Kidney epithelial cell (primary cell): Measurements from ENCODE around the gene ABCC1. TPM values are rescaled to one million over a fixed set of nuclear protein-coding genes. Genes with fewer than 3 reads are reported as not detected.

Experiments
- DNase-seq: peaks from one replicate; pipeline ENCODE4 v3.0.0-alpha.2; 2010; ENCODE audit warnings: low read depth
- H3K27me3 ChIP-seq: 2 replicates; pipeline ENCODE4 v1.6.0; 2011; ENCODE audit warnings: low read length; ENCODE audit not compliant: control insufficient read depth, insufficient read depth
- H3K36me3 ChIP-seq: 2 replicates; pipeline ENCODE4 v1.5.1; 2011; ENCODE audit warnings: low read length; ENCODE audit not compliant: control insufficient read depth, insufficient read depth
- H3K4me3 ChIP-seq: 2 replicates; pipeline ENCODE4 v1.5.1; 2011; ENCODE audit warnings: low read depth, mild to moderate bottlenecking, control low read depth, low read length
- total RNA-seq: library from RNA; depleted of rRNA; stranded (reverse); fragments of >200 nt; gene quantifications from 2 replicates; pipeline ENCODE4 v1.2.3, GENCODE V29; 2015
- TF ChIP-seq, protein P1 (sequence below): IDR thresholded peaks from 2 replicates; pipeline ENCODE4 v1.5.1; 2011; ENCODE audit warnings: mild to moderate bottlenecking, moderate library complexity, low read length, control low read depth, inconsistent platforms; ENCODE audit not compliant: insufficient read depth, poor library complexity, severe bottlenecking

The ABCC1 gene
- total RNA-seq, 1 donor from 2014 or later: 24.9 TPM

DNA sequence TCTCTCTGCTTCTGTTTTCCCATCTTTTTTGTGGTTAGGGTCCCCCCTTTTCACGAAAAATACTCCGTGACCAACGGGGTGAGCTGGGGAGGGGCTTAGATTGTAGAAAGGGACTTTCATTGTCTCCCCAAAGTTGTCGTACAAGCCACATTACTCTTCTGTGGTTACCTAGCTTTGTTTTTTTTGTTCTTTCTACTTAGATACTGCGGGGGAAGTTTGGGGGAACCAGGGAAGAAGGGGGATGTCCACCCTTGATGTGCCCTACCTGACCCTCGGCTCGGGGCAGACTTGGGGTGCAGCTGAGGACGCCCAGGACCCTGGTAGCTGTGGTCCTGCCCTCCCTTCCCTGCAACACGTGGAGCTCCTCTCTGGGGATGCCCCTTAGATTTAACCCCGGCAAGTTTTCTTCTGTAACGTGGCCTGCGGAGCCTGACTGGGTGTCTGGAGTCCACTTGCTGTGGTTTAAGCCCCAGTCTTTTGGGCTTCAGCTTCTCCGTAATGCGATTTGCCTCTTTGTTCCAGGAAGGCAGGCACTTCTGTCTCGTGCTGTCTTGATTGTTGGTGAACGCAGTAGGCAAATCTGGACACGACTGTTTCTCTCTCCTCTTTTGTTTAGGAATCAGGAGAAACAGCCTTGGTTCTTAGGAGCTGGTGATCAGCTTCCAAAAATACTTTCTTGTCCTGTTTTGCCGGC lies 892 bp downstream of the ABCC1 start:
- no peak for DNase-seq
- Histone ChIP-seq H3K4me3 (peak overlapping the region; percentile 92), H3K27me3 (no peaks in the 10 kb centered on the region), H3K36me3 (no peaks in the 10 kb centered on the region)
- TF ChIP-seq, protein P1, sequence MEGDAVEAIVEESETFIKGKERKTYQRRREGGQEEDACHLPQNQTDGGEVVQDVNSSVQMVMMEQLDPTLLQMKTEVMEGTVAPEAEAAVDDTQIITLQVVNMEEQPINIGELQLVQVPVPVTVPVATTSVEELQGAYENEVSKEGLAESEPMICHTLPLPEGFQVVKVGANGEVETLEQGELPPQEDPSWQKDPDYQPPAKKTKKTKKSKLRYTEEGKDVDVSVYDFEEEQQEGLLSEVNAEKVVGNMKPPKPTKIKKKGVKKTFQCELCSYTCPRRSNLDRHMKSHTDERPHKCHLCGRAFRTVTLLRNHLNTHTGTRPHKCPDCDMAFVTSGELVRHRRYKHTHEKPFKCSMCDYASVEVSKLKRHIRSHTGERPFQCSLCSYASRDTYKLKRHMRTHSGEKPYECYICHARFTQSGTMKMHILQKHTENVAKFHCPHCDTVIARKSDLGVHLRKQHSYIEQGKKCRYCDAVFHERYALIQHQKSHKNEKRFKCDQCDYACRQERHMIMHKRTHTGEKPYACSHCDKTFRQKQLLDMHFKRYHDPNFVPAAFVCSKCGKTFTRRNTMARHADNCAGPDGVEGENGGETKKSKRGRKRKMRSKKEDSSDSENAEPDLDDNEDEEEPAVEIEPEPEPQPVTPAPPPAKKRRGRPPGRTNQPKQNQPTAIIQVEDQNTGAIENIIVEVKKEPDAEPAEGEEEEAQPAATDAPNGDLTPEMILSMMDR: no peak

DNA sequence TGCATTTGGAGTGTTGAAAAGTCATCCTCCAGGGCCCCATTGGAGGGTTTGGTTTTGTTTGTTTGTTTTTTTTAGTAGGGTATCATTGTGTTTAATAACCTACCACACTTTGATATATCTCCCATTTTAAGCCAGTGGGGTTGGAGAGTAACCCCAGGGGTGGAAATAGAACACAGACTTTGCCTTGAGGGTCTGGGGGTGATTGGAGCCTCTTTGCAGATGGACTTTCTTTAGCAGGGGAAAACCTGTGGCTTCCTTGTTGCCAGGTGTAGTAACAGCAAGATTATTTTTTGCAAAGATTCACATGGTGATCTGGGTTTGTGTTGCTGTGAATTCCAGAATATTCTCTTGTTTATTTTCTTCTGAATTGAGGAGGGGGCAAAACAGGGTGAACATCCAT lies 1.5 kb downstream of the ABCC1 start:
- DNase-seq: no peak
- Histone ChIP-seq H3K4me3 (peak overlapping the region; percentile 92), H3K36me3 (no peaks in the 10 kb centered on the region), H3K27me3 (no peaks in the 10 kb centered on the region)
- TF ChIP-seq, protein P1: no peak

DNA sequence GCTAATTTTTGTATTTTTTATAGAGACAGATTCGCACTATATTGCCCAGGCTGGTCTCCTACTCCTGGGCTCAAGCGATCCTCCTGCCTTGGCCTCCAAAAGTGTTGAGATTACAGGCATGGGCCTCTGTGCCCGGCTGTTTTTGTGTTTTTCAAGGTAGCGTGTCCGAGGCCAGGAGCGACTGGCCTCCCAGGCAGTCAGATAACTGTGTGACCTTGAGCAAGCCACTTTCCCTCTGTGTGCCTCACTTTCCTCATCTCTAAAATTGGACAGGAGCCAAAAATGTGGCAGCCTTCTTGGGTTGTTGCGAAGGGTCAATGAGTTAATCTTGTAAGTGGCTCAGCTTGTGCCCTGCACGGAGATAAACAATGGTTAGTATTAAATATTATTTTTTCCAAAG lies 2.4 kb downstream of the ABCC1 start:
- H3K36me3 ChIP-seq: no peaks in the 10 kb centered on the region
- no peaks in the 10 kb centered on the region for H3K27me3 ChIP-seq
- no peak for DNase-seq
- H3K4me3 ChIP-seq: no peak overlapping the region
- TF ChIP-seq, protein P1: no peak

DNA sequence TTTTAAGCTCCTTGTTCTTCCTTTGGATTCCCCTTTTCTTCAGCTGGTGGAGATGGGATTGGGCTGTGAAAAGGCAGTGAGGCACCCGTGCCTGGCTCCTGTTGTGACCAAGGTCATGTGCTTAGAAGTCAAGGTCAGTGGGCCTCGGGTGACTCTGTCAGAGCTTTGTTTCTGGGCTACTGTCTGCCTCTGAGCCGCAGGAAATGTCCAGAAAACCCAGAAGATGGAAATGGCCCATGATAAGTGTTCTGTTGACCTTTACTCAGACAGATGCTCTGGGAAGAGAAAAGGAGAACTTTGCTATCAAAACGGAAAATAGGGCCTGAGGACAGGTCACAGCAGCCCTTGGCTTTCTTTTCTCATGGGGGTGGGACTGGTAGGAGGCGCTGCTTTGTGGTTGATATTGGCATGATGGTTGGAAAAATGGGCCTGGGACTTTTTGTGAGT lies 2.9 kb downstream of the ABCC1 start:
- Histone ChIP-seq H3K4me3 (no peak overlapping the region), H3K36me3 (no peaks in the 10 kb centered on the region), H3K27me3 (no peaks in the 10 kb centered on the region)
- no peak for DNase-seq
- TF ChIP-seq, protein P1: no peak

DNA sequence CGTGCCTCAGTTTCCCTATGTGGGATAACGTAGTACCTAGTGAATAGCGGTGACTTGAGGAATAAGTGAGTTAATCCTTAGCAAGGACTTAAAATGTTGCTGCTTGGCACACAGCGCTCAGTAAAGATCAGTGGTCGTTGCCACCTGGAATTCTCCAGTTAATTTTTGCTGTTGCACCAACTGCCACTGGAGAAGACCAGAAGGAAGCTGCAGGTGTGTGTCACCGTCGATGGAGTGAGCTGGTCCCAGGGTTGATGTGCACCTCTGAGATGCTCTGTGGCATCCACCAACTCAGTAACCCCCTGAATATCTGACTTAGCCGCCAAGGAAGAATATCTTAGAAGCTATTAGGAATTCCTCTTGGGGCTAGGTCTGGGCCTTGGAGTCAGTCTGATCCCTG lies 4.1 kb downstream of the ABCC1 start:
- TF ChIP-seq, protein P1: no peak
- no peak for DNase-seq
- H3K36me3 ChIP-seq: no peaks in the 10 kb centered on the region
- no peak overlapping the region for H3K4me3 ChIP-seq
- H3K27me3 ChIP-seq: no peaks in the 10 kb centered on the region
